WTC11 (cell line): ENCODE data around the gene TNN.

Experiments used
- CTCF ChIP-seq: fragments of 200-600 bp; IDR thresholded peaks from 2 replicates; pipeline ENCODE4 v1.8.0; 2022; ENCODE audit warnings: antibody characterized with exemption
- JAZF1 ChIP-seq: fragments of 250-450 bp; sonication (Bioruptor Pico); IDR thresholded peaks from 2 replicates; pipeline ENCODE4 v1.9.0; 2021; ENCODE audit warnings: moderate library complexity, mild to moderate bottlenecking, inconsistent platforms

DNA sequence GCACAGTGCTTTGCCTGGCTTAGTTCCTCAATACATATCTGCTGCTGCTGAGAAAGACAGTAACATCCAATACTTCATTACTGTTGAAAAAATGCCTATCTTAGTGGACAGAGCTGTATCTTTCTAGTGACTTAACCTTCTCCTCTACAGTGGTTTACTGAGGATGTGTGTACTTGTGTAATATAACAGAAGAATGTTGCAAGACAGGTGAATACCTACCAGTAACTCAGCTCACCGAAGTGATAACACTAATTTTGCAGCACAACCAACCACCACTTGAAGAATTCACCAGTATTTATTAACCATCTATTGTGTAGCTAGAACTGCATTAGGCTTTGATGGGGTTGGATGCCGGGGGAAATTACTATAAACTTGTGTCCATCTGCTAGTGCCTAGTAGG, 16.6 kb upstream of the TNN start:
- TF ChIP-seq JAZF1 (CRISPR knock-in tag) (no peak), CTCF (no peak)
